ENCODE measurements around the gene CRACR2A.
A peak's percentile ranks its signal among the peaks of the same experiment; 100 is the strongest.

Gene CRACR2A

GRCh38 chr12:3677609-3678008 is 75.3 kb downstream of the CRACR2A start:
- peak; percentile 11 for TF ChIP-seq CTCF (IDR thresholded peaks at IDR 0.05; ENCODE audit: low read depth, low read length, missing control alignments)
- DNase-seq (ENCODE audit: low read depth): no peak
- no peak overlapping the region for H3K4me3 ChIP-seq (ENCODE audit: low read depth, low read length)

GRCh38 chr12:3673981-3674708 is 78.8 kb downstream of the CRACR2A start:
- no peak for DNase-seq (ENCODE audit: low read depth)
- H3K4me3 ChIP-seq (ENCODE audit: low read depth, low read length): no peak overlapping the region
- TF ChIP-seq CTCF (IDR thresholded peaks at IDR 0.05; ENCODE audit: low read depth, low read length, missing control alignments): no peak

- no peak overlapping the region for H3K4me3 ChIP-seq (ENCODE audit: low read depth, low read length)
- DNase-seq (ENCODE audit: low read depth): no peak
- no peak for TF ChIP-seq CTCF (IDR thresholded peaks at IDR 0.05; ENCODE audit: low read depth, low read length, missing control alignments)
Observed at GRCh38 chr12:3672113-3672509, 80.8 kb downstream of the CRACR2A start.

- no peak for DNase-seq (ENCODE audit: low read depth)
- no peak for TF ChIP-seq CTCF (IDR thresholded peaks at IDR 0.05; ENCODE audit: low read depth, low read length, missing control alignments)
- H3K4me3 ChIP-seq (ENCODE audit: low read depth, low read length): no peak overlapping the region
Observed at GRCh38 chr12:3671330-3672112, 81.4 kb downstream of the CRACR2A start.

- DNase-seq (ENCODE audit: low read depth): no peak
- no peak overlapping the region for H3K4me3 ChIP-seq (ENCODE audit: low read depth, low read length)
- no peak for TF ChIP-seq CTCF (IDR thresholded peaks at IDR 0.05; ENCODE audit: low read depth, low read length, missing control alignments)
Observed at GRCh38 chr12:3670083-3670620, 82.8 kb downstream of the CRACR2A start.

GRCh38 chr12:3669594-3669993 is 83.3 kb downstream of the CRACR2A start:
- DNase-seq (ENCODE audit: low read depth): no peak
- no peak overlapping the region for H3K4me3 ChIP-seq (ENCODE audit: low read depth, low read length)
- TF ChIP-seq CTCF (IDR thresholded peaks at IDR 0.05; ENCODE audit: low read depth, low read length, missing control alignments): no peak
